Small intestine (tissue), 7 donors: ENCODE measurements around the gene TMEM145. TPM values are rescaled to one million over a fixed set of nuclear protein-coding genes. Genes with fewer than 3 reads are reported as not detected.
A peak's percentile ranks its signal among the peaks of the same experiment; 100 is the strongest.

ENCODE experiments used
- DNase-seq, 2 donors: peaks; one replicate each; pipeline versions ENCODE4 v3.0.0 to v3.0.0-alpha.2; 2013
- FAIRE-seq: peaks from 2 replicates; lab custom pipeline; 2012; peaks lifted over from hg19 to GRCh38; lab: Jason Lieb, UNC
- H3K27ac ChIP-seq, 3 donors: one replicate each; pipeline ENCODE4 v1.5.1; 2013; ENCODE audit warnings: low read length in 2 of 3, mild to moderate bottlenecking in 2 of 3, control low read depth in 1 of 3, inconsistent platforms in 1 of 3, low read depth in 1 of 3, moderate library complexity in 1 of 3
- H3K27me3 ChIP-seq, 3 donors: one replicate each; pipeline ENCODE4 v1.6.1; 2013; ENCODE audit warnings: low read length in 3 of 3, inconsistent platforms in 1 of 3; ENCODE audit not compliant: control insufficient read depth in 3 of 3, insufficient read depth in 3 of 3
- H3K36me3 ChIP-seq, 3 donors: one replicate each; pipeline ENCODE4 v1.6.1; 2013; ENCODE audit warnings: low read length in 3 of 3, inconsistent platforms in 1 of 3, low read depth in 1 of 3, mild to moderate bottlenecking in 1 of 3, moderate library complexity in 1 of 3; ENCODE audit not compliant: control insufficient read depth in 3 of 3, insufficient read depth in 2 of 3
- H3K4me1 ChIP-seq, 3 donors: one replicate each; pipeline ENCODE4 v1.6.1; 2013; ENCODE audit warnings: low read length in 2 of 3, inconsistent platforms in 1 of 3, low read depth in 1 of 3, mild to moderate bottlenecking in 1 of 3, moderate library complexity in 1 of 3; ENCODE audit not compliant: control insufficient read depth in 3 of 3, insufficient read depth in 2 of 3
- H3K4me3 ChIP-seq, 3 donors: one replicate each; pipeline ENCODE4 v1.5.1; 2013; ENCODE audit warnings: low read length in 3 of 3, control low read depth in 1 of 3, inconsistent platforms in 1 of 3, low read depth in 1 of 3, mild to moderate bottlenecking in 1 of 3, moderate library complexity in 1 of 3
- H3K9me3 ChIP-seq, 2 donors: one replicate each; pipeline ENCODE4 v1.6.1; 2013; ENCODE audit warnings: low read depth in 1 of 2, low read length in 1 of 2; ENCODE audit not compliant: control insufficient read depth in 2 of 2, insufficient read depth in 1 of 2
- WGBS, 3 donors: extraction: QIAGEN DNeasy Blood & Tissue Kit; methylation state at CpG; one replicate each; pipeline ENCODE4 v1.1.7; 2013; 5-methylcytosine and 5-hydroxymethylcytosine counted together
- polyA plus RNA-seq, 4 donors: library from polyadenylated mRNA; stranded (reverse) in 3 of 4; unstranded in 1 of 4; fragments of 200-250 nt in 3 of 4; fragments of 120-200 nt in 1 of 4; gene quantifications; one replicate each; pipeline versions ENCODE4 v1.2.1 to v1.2.3, GENCODE V29; 2013
- donor health status: healthy with polysubstance abuse.
- donor health status: control.
- donor health status: control.
- donor health status: Bipolar disorder and iron deficiency.
- donor health status: healthy.

TMEM145 gene
- polyA plus RNA-seq, 4 donors: 0.83 to 1.1 TPM; not detected in 2

GRCh38 chr19:42270346-42271044 lies 42.6 kb upstream of the TMEM145 start:
- H3K27ac ChIP-seq: peak overlapping the region; percentile 86 to 91 (median 86)
- no peaks in the 10 kb centered on the region for H3K27me3 ChIP-seq
- 3 to 12% (median 3%) methylated on average over 18 of the region's 18 CpGs for WGBS, 3 donors
- H3K9me3 ChIP-seq: no peaks in the 10 kb centered on the region
- DNase-seq (peak in 1 of 2 donors; percentile 68), FAIRE-seq (no peak)
- peak overlapping the region; percentile 58 to 74 (median 72) for H3K4me3 ChIP-seq
- peaks cover 3 to 42% (median 7%) of the 10 kb centered on the region in 3 donors for H3K36me3 ChIP-seq
- peaks cover 0 to 29% (median 7%) of the 10 kb centered on the region in 3 donors for H3K4me1 ChIP-seq

- Histone ChIP-seq H3K36me3 (peaks cover 3 to 48% (median 7%) of the 10 kb centered on the region in 3 donors), H3K27ac (peak overlapping the region; percentile 86 to 91 (median 86)), H3K4me3 (peak overlapping the region in 2 of 3 donors; percentile 58 to 74), H3K4me1 (peaks cover 0 to 33% (median 7%) of the 10 kb centered on the region in 3 donors), H3K9me3 (no peaks in the 10 kb centered on the region), H3K27me3 (no peaks in the 10 kb centered on the region)
- 31 to 57% (median 37%) methylated on average over 3 of the region's 3 CpGs for WGBS, 3 donors
- peak; percentile 60 to 79 for DNase-seq
- no peak for FAIRE-seq
These were observed 42.1 kb upstream of the TMEM145 start for GRCh38 chr19:42271045-42271419.

DNA sequence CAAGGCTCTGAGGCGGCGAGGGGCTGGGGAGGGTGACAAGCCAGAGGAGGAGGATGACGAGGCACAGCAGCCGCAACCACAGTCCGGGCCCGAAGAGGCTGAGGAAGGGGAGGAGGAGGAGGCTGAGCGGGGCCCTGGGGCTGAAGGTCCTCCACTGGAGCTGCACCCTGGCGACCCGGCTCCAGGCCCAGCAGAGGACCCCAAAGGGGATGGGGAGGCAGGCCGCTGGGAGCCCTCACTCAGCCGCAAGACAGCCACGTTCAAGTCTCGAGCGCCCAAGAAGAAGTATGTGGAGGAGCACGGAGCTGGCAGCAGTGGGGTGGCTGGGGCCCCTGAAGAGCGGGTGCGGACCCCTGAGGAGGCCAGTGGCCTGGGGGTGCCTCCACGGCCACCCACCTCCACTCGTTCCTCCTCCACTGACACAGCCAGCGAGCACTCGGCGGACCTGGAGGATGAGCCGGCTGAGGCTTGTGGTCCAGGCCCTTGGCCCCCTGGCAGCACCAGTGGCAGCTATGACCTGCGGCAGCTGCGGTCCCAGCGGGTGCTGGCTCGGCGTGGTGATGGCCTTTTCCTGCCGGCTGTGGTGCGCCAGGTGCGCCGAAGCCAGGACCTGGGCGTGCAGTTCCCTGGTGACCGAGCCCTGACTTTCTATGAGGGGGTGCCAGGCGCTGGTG lies 41.1 kb upstream of the TMEM145 start:
- Histone ChIP-seq H3K9me3 (no peaks in the 10 kb centered on the region), H3K36me3 (peaks cover 3 to 57% (median 7%) of the 10 kb centered on the region in 3 donors), H3K27me3 (no peaks in the 10 kb centered on the region), H3K27ac (peak overlapping the region in 1 of 3 donors; percentile 86), H3K4me3 (no peak overlapping the region), H3K4me1 (peaks cover 0 to 36% (median 7%) of the 10 kb centered on the region in 3 donors)
- FAIRE-seq: no peak
- 92 to 94% (median 93%) methylated on average over 29 to 35 of the region's 35 CpGs for WGBS, 3 donors
- DNase-seq: no peak

DNA sequence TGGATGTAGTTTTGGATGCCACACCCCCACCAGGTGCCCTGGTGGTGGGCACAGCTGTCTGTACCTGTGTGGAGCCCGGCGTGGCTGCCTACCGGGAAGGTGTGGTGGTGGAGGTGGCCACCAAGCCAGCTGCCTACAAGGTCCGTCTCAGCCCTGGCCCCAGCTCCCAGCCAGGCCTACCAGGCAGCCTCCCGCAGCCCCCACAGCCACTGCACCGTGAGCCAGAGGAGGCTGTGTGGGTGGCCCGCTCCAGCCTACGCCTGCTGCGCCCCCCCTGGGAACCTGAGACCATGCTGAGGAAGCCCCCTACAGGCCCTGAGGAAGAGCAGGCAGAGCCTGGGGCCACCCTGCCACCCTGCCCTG lies 40.6 kb upstream of the TMEM145 start:
- Histone ChIP-seq H3K27ac (no peak overlapping the region), H3K4me3 (no peak overlapping the region), H3K9me3 (no peaks in the 10 kb centered on the region), H3K27me3 (no peaks in the 10 kb centered on the region), H3K4me1 (peaks cover 0 to 37% (median 6%) of the 10 kb centered on the region in 3 donors), H3K36me3 (peaks cover 3 to 62% (median 7%) of the 10 kb centered on the region in 3 donors)
- WGBS, 3 donors: 83 to 96% (median 92%) methylated on average over 7 to 9 of the region's 9 CpGs
- FAIRE-seq (no peak), DNase-seq (no peak)

- no peaks in the 10 kb centered on the region for H3K9me3 ChIP-seq
- no peak for DNase-seq
- H3K27ac ChIP-seq: no peak overlapping the region
- 97% methylated on average over 22 to 23 of the region's 23 CpGs for WGBS, 3 donors
- FAIRE-seq: no peak
- H3K27me3 ChIP-seq: no peaks in the 10 kb centered on the region
- H3K36me3 ChIP-seq: peaks cover 3 to 63% (median 7%) of the 10 kb centered on the region in 3 donors
- no peak overlapping the region for H3K4me3 ChIP-seq
- peaks cover 0 to 37% (median 3%) of the 10 kb centered on the region in 3 donors for H3K4me1 ChIP-seq
These were observed 40.1 kb upstream of the TMEM145 start for GRCh38 chr19:42272989-42273406.

DNA sequence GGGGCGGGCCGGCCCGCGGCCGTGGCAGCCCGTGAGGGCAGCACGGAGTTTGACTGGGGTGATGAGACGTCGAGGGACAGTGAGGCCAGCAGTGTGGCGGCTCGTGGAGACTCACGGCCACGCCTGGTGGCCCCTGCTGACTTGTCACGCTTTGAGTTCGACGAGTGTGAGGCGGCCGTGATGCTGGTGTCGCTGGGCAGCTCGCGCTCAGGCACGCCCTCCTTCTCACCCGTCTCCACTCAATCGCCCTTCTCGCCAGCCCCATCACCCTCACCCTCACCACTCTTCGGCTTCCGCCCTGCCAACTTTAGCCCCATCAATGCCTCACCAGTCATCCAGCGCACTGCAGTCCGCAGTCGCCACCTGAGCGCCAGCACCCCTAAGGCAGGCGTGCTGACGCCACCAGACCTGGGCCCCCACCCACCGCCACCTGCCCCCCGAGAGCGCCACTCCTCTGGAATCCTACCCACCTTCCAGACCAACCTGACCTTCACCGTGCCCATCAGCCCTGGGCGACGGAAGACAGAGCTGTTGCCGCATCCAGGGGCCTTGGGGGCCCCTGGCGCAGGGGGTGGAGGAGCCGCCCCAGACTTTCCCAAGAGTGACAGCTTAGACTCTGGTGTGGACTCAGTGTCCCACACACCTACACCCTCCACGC lies 39.6 kb upstream of the TMEM145 start:
- no peak for DNase-seq
- H3K4me1 ChIP-seq: peaks cover 0 to 42% (median 3%) of the 10 kb centered on the region in 3 donors
- no peak overlapping the region for H3K4me3 ChIP-seq
- 95 to 96% (median 96%) methylated on average over 38 to 43 of the region's 43 CpGs for WGBS, 3 donors
- H3K36me3 ChIP-seq: peaks cover 3 to 63% (median 7%) of the 10 kb centered on the region in 3 donors
- H3K27ac ChIP-seq: no peak overlapping the region
- H3K9me3 ChIP-seq: no peaks in the 10 kb centered on the region
- no peaks in the 10 kb centered on the region for H3K27me3 ChIP-seq
- no peak for FAIRE-seq

- no peak for FAIRE-seq
- no peaks in the 10 kb centered on the region for H3K27me3 ChIP-seq
- H3K4me3 ChIP-seq: no peak overlapping the region
- peaks cover 3 to 65% (median 7%) of the 10 kb centered on the region in 3 donors for H3K36me3 ChIP-seq
- no peak for DNase-seq
- peaks cover 0 to 48% (median 3%) of the 10 kb centered on the region in 3 donors for H3K4me1 ChIP-seq
- no peak overlapping the region for H3K27ac ChIP-seq
- WGBS, 3 donors: 92 to 95% (median 93%) methylated on average over 22 of the region's 22 CpGs
- no peaks in the 10 kb centered on the region for H3K9me3 ChIP-seq
These were observed 38.9 kb upstream of the TMEM145 start for GRCh38 chr19:42274065-42274682.

DNA sequence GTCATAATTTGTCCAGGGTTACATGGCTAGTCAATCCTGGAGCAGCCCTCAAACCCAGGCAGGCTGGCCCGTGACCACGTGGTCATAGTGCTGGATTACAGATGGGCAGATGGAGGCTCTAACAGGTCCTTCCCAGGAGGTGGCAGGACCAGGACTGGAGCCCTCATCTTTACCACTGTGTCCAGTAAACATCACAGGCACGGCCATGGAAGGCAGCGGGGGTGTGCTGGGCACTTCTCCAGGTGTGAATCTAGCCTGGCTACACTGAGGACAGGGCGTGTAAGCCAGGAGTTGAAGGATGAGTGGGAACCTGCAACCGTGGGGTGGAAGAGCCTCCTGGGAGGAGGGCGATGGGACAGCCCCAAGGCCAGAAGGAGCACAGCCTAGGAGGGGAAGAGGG lies 38.0 kb upstream of the TMEM145 start:
- no peaks in the 10 kb centered on the region for H3K9me3 ChIP-seq
- WGBS, 3 donors: 69 to 75% (median 69%) methylated on average over 7 of the region's 7 CpGs
- H3K4me1 ChIP-seq: peaks cover 0 to 51% (median 6%) of the 10 kb centered on the region in 3 donors
- H3K36me3 ChIP-seq: peaks cover 3 to 66% (median 7%) of the 10 kb centered on the region in 3 donors
- no peak overlapping the region for H3K27ac ChIP-seq
- no peak for DNase-seq
- no peaks in the 10 kb centered on the region for H3K27me3 ChIP-seq
- H3K4me3 ChIP-seq: no peak overlapping the region
- FAIRE-seq: no peak
